RCC 7860 (cell line): ENCODE measurements around the gene RAI14.

Experiments used
- DNase-seq: peaks from one replicate; pipeline ENCODE4 v3.0.0-alpha.2; 2015; ENCODE audit warnings: low spot score
- FAIRE-seq: peaks from 2 replicates; lab custom pipeline; 2012; peaks lifted over from hg19 to GRCh38; lab: Jason Lieb, UNC

The RAI14 gene

GRCh38 chr5:34656001-34656699 lies at the start of gene RAI14:
Gene RAI14, plus strand, starts transcription at chr5:34656328. Its CDS starts 30,592 bp downstream, at chr5:34686920.
- no peak for FAIRE-seq
- DNase-seq, result peak; percentile 76

- FAIRE-seq, result no peak
- DNase-seq, result no peak
Measured at GRCh38 chr5:34608368-34608767, 47.8 kb upstream of the RAI14 start.

DNA sequence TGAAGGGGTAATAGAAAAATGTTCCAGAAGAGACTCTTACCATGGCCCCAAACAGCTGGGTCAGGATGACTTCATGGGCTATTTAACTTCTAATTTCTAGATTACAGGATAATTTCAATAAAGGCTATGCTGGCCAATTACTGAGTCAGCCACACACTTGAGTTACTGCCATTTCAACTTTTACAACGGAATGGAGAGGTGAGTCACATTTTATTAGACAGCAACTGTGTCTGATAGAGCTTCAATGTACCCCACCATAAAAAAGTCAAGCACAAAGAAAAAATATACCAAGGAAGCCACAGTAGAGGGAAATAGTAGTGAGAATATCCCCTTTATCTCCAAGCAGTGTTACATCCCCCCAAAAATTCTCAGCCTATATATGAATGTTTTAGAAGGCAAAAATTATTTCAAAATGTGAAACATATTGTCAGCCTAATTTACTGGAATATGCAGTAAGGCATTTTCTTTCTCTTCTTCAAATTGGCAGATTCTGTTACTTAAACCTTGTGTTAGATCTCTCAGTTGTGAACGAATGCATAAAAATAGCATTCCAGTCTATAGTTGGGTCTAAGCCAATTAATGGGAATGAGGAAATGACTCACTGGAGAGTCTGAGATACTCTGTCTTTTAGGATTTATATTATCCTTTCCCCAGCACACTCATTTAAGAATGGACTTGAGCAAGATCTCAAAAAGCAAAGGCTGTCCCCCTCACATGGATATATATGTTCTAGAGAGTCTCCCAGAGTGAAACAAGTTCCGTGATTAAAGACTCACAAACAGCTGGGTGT lies 47.1 kb upstream of the RAI14 start:
- DNase-seq (peak; percentile 91), FAIRE-seq (peak; percentile 98)

GRCh38 chr5:34609951-34610441 lies 46.1 kb upstream of the RAI14 start:
- peak; percentile 38 for DNase-seq
- peak; percentile 63 for FAIRE-seq

DNA sequence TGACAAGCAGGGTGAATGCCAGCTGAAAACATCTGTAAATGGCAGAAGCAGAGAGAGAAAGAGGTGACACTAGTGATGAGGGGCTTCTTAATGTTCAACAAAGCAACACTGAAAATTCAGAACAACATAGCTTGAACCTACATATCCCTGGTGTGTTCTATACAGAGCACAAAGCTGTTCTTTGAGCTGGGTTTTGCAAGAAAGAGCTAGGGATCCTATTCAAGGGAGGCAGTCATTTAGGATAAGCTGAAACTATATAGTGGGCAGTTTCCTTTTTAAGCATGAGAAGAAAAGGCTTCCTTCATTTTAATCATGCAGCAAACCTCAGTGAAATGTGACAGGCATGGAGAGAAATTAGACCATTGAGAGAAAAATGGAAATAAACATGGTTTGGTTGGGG lies 45.6 kb upstream of the RAI14 start:
- FAIRE-seq (no peak), DNase-seq (no peak)

DNA sequence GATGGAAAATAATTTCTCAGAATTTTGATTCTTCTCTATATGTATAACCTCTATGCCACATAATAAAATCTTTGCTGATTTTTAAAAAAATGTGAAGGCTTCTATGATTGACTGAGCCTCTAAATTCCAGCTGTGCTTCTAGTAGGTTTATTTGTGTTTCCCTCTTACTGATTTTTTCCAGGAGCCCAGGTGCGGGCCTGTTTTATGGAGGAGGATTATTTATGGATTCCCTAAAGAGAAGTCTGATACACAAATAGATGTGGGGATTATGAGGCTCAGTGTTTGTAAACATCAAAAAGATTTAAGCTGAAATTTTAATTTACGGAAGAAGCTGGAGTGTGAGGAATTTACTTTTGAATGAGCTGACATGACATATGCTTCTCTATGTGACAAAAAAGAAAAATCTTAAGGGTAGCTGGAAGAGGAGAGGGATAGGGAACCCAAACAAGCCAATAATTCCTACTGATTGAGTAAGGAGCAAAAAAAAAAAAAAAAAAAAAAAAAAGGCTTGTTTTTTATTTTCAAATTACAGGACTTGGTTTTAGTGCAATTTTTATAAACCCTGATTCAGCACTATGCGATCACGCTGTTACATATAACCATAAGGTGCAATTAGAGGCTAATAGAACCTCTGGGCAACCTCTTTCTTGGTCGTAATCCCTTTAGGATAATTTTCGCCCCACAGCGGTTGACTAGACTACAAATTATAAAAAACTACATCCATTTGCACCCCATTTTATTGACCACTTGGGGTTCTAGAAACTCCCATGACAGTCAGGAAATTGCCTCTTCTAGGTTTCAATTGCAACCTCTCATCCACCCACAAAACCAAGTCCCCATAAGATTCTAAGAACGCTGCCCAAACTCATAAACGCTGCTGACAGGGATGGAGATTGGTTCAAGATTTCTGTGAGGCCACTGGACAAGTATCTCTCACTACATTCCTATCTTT lies 44.4 kb upstream of the RAI14 start:
- FAIRE-seq (no peak), DNase-seq (no peak)

GRCh38 chr5:34616651-34617050 lies 39.5 kb upstream of the RAI14 start:
- FAIRE-seq, result no peak
- DNase-seq, result no peak

GRCh38 chr5:34618371-34619065 lies 37.6 kb upstream of the RAI14 start:
- DNase-seq (no peak), FAIRE-seq (no peak)

DNA sequence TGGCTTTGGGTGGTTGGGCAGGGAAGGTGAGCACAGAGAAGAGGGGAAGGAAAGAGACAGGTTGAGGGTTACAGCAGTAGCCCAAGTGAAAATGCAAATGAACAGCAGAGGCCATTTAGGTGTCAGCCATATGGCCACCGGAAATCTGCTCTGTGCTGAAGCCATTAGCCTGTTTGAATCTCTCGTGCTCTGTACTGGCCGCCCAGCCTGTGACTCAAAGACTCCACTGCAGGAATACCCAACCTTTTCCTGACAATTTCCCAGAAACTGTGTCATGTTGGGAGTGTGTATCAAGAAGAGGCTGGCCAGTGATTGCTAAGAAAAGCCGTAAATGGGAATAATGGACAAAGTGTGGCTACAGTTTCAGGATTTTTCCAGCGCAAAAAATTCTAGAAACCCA lies 35.9 kb upstream of the RAI14 start:
- FAIRE-seq (no peak), DNase-seq (no peak)

DNA sequence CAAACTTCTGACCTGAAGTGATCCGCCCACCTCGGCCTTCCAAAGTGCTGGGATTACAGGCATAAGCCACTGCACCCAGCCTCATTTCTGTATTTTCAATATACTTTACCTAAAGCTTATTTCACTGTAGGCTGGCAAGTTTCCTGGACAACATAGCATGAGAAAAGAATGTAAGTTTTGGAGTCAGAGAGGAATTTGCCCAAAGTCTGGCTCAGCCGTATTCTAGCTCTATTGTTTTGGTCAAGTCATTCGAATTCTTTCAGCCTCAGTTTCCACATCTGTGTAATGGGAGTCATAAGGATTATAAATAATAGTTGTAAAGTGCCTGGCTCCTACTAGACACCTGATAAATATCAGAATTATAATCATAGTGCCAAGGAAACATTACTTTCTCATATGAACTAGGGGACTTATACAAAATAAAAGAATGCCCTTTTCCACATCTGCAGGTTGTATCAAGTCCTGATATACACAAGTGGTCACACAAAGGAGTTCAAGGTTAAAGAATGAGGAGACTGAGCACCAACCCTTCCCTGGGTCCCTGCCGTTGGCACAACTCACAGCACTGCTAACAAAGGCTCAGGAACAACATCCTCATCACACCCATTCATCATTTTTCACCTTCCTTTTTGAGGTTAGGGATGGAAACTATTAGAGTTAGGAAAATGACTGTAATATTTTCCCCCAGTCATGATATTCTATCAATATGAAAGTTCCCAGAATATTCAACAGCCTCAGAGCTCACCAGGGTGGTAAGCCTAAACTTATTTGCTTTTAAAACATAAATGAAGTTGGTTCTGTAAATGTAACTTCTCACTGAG lies 34.6 kb upstream of the RAI14 start:
- FAIRE-seq (no peak), DNase-seq (no peak)

GRCh38 chr5:34622098-34622400 lies 34.1 kb upstream of the RAI14 start:
- FAIRE-seq (no peak), DNase-seq (no peak)

GRCh38 chr5:34624691-34625090 lies 31.4 kb upstream of the RAI14 start:
- no peak for DNase-seq
- no peak for FAIRE-seq

DNA sequence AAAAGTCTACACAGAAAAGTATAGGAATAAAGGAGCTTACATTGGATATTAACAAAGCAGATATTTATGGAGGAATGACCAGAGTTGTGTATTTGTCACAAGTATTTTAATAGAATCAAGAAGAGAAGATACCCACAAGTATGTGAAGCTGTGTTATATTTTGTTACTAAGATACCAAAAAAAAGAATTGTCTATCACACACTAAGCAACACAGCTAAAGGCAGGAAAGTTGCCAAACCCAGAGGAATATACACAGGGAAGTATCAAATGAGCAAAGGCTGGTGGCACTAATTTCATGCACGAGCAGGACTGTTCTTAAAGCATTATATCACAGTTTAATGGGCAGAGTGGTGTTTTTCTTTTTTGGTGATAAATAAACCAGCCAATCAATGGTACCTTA lies 30.9 kb upstream of the RAI14 start:
- DNase-seq (no peak), FAIRE-seq (no peak)

GRCh38 chr5:34626036-34626435 lies 30.1 kb upstream of the RAI14 start:
- DNase-seq (peak; percentile 43), FAIRE-seq (no peak)

GRCh38 chr5:34626751-34627150 lies 29.4 kb upstream of the RAI14 start:
- FAIRE-seq, result no peak
- DNase-seq, result no peak

GRCh38 chr5:34627794-34628193 lies 28.3 kb upstream of the RAI14 start:
- DNase-seq (peak; percentile 58), FAIRE-seq (no peak)

DNA sequence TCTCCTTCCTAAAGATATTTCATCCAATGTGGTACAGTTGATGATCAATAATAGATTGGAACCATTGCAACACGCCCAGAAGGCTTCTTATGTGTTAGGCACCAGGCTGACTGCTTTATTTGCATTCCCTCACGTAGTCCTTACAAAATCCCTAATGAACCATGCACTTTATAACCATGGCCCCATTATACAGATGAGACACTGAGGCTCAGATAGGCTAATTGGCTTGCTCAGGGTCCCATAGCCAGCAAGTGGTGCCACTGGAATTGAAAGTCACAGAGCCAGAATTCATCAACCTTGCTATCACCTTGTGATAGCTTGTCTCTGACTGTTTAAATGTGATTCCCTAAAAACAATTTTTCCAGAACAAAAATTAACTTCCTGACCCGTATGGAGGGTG lies 27.8 kb upstream of the RAI14 start:
- no peak for DNase-seq
- no peak for FAIRE-seq

DNA sequence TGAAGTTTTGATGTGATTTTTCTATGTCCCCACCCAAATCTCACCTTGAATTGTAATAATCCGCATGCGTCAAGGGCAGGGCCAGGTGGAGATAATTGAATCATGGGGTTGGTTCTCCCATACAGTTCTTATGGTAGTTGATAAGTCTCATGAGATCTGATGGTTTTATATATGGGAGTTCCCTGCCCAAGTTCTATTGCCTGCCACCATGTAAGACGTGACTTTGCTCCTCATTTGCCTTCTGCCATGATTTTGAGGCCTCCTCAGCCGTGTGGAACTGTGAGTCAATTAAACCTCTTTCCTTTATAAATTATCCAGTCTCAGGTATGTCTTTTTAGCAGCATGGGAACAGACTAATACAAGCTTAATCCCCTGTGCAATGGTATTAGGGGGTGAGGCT lies 25.5 kb upstream of the RAI14 start:
- no peak for FAIRE-seq
- DNase-seq, result no peak

GRCh38 chr5:34632807-34633422 lies 23.2 kb upstream of the RAI14 start:
- FAIRE-seq, result no peak
- DNase-seq, result no peak
